SIG-M5 (cell line): ENCODE data around the gene ZNF281.
"Not testable (repeated sequence)": the region's sequence is repeated elsewhere in the genome, so short reads cannot be mapped to it uniquely, and the experiment has no call there.

Source experiments
- DNase-seq: peaks from one replicate; lab custom pipeline; 2025; lab: John Stamatoyannopoulos, UW

Gene ZNF281

GRCh38 chr1:200429221-200429751, 19.4 kb upstream of the ZNF281 start:
- DNase-seq, result no peak

GRCh38 chr1:200428482-200429205, 18.8 kb upstream of the ZNF281 start:
- no peak for DNase-seq

GRCh38 chr1:200427744-200428143, 17.9 kb upstream of the ZNF281 start:
- no peak for DNase-seq

GRCh38 chr1:200426196-200426595, 16.4 kb upstream of the ZNF281 start:
- DNase-seq, result no peak

- no peak for DNase-seq
Observed at GRCh38 chr1:200423235-200423634, 13.4 kb upstream of the ZNF281 start.

GRCh38 chr1:200422211-200422610, 12.4 kb upstream of the ZNF281 start:
- DNase-seq, result no peak

GRCh38 chr1:200415789-200416593, 6.2 kb upstream of the ZNF281 start:
- DNase-seq, result no peak

GRCh38 chr1:200415227-200415626, 5.4 kb upstream of the ZNF281 start:
- DNase-seq, result no peak

- DNase-seq, result no peak
Observed at GRCh38 chr1:200414657-200415056, 4.8 kb upstream of the ZNF281 start.

- DNase-seq, result not testable (repeated sequence)
Observed at GRCh38 chr1:200413766-200414165, 3.9 kb upstream of the ZNF281 start.

GRCh38 chr1:200411406-200412257, 1.8 kb upstream of the ZNF281 start:
- DNase-seq, result no peak

GRCh38 chr1:200410566-200410878, 686 bp upstream of the ZNF281 start:
- DNase-seq, result no peak

GRCh38 chr1:200409203-200409760, 554 bp downstream of the ZNF281 start:
- no peak for DNase-seq

- DNase-seq, result no peak
Observed at GRCh38 chr1:200406161-200406797, 3.6 kb downstream of the ZNF281 start.

GRCh38 chr1:200405264-200405663, 4.6 kb downstream of the ZNF281 start:
- DNase-seq, result no peak

- DNase-seq, result no peak
Observed at GRCh38 chr1:200401708-200402107, 8.1 kb downstream of the ZNF281 start.

GRCh38 chr1:200401263-200401662, 8.6 kb downstream of the ZNF281 start:
- no peak for DNase-seq

GRCh38 chr1:200400556-200400955, 9.3 kb downstream of the ZNF281 start:
- no peak for DNase-seq

GRCh38 chr1:200399860-200400259, 10.0 kb downstream of the ZNF281 start:
- no peak for DNase-seq

- DNase-seq, result no peak
Observed at GRCh38 chr1:200398373-200398772, 11.5 kb downstream of the ZNF281 start.

- DNase-seq, result no peak
Observed at GRCh38 chr1:200392625-200393185, 17.1 kb downstream of the ZNF281 start.
